Measurements from ENCODE around the gene NDOR1.

The NDOR1 gene

GRCh38 chr9:137167277-137167746, 38.2 kb upstream of the NDOR1 start:
- Histone ChIP-seq H3K27me3 (ENCODE audit: insufficient read depth, poor library complexity, severe bottlenecking) (peaks cover 36% of the 10 kb centered on the region), H3K27ac (replicated peaks) (no peak overlapping the region), H3K4me3 (replicated peaks; ENCODE audit: insufficient read depth, low read length) (no peak overlapping the region)
- DNase-seq (ENCODE audit: low read depth in 1 of 2, low spot score in 1 of 2): no peak
- TF ChIP-seq CTCF (IDR thresholded peaks at IDR 0.05; ENCODE audit: insufficient read depth, low read length) (no peak), SPI1 (IDR thresholded peaks at IDR 0.05; ENCODE audit: borderline replicate concordance, low read depth) (no peak), GABPA (IDR thresholded peaks at IDR 0.05; ENCODE audit: low read depth) (no peak), REST (IDR thresholded peaks at IDR 0.05; ENCODE audit: insufficient replicate concordance, low read depth) (no peak), POLR2AphosphoS5 (IDR thresholded peaks at IDR 0.05; ENCODE audit: low read depth) (no peak)

DNA sequence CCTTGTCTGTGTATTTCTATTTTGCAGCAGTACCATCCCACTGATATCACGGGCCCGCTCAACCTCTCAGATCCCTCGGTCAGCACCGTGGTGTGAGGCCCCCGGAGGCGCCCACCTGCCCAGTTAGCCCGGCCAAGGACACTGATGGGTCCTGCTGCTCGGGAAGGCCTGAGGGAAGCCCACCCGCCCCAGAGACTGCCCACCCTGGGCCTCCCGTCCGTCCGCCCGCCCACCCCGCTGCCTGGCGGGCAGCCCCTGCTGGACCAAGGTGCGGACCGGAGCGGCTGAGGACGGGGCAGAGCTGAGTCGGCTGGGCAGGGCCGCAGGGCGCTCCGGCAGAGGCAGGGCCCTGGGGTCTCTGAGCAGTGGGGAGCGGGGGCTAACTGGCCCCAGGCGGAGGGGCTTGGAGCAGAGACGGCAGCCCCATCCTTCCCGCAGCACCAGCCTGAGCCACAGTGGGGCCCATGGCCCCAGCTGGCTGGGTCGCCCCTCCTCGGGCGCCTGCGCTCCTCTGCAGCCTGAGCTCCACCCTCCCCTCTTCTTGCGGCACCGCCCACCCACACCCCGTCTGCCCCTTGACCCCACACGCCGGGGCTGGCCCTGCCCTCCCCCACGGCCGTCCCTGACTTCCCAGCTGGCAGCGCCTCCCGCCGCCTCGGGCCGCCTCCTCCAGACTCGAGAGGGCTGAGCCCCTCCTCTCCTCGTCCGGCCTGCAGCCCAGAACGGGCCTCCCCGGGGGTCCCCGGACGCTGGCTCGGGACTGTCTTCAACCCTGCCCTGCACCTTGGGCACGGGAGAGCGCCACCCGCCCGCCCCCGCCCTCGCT, 37.5 kb upstream of the NDOR1 start:
- Histone ChIP-seq H3K27me3 (ENCODE audit: insufficient read depth, poor library complexity, severe bottlenecking) (peaks cover 32% of the 10 kb centered on the region), H3K4me3 (replicated peaks; ENCODE audit: insufficient read depth, low read length) (peak overlapping the region; percentile 28)
- TF ChIP-seq POLR2AphosphoS5 (IDR thresholded peaks at IDR 0.05; ENCODE audit: low read depth): no peak
- no peak for TF ChIP-seq CTCF (IDR thresholded peaks at IDR 0.05; ENCODE audit: insufficient read depth, low read length)

DNA sequence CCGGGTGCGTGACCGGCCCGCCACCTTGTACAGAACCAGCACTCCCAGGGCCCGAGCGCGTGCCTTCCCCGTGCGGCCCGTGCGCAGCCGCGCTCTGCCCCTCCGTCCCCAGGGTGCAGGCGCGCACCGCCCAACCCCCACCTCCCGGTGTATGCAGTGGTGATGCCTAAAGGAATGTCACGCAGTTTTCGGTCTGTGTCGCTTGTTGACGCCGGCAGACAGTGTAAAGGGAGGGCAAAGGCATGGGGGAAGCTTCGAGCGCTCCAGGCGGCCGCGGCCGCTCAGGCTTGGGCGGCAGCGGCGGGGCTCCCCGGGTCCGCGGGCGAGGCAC, 37.0 kb upstream of the NDOR1 start:
- H3K4me3 ChIP-seq (replicated peaks; ENCODE audit: insufficient read depth, low read length): peak overlapping the region; percentile 28
- peak in 1 of 2 experiments; percentile 10 for DNase-seq (ENCODE audit: low read depth in 1 of 2, low spot score in 1 of 2)
- no peak overlapping the region for H3K27ac ChIP-seq (replicated peaks)
- TF ChIP-seq SPI1 (IDR thresholded peaks at IDR 0.05; ENCODE audit: borderline replicate concordance, low read depth) (no peak), REST (IDR thresholded peaks at IDR 0.05; ENCODE audit: insufficient replicate concordance, low read depth) (no peak), GABPA (IDR thresholded peaks at IDR 0.05; ENCODE audit: low read depth) (no peak), CTCF (IDR thresholded peaks at IDR 0.05; ENCODE audit: insufficient read depth, low read length) (no peak), POLR2AphosphoS5 (IDR thresholded peaks at IDR 0.05; ENCODE audit: low read depth) (no peak; the same call in 1 of the 2 replicates)
- H3K27me3 ChIP-seq (ENCODE audit: insufficient read depth, poor library complexity, severe bottlenecking): peaks cover 27% of the 10 kb centered on the region

More for the DNA sequence above, 37.5 kb upstream of the NDOR1 start:
- no peak for DNase-seq (ENCODE audit: low read depth in 1 of 2, low spot score in 1 of 2)
- H3K27ac ChIP-seq (replicated peaks): no peak overlapping the region

Measured in HL-60 (cell line).